Activated T-cell treated with anti-CD3 and anti-CD28 coated beads for 4 hours (primary cell): ENCODE measurements around the gene CAMK2B.
"Not testable (repeated sequence)": the region's sequence is repeated elsewhere in the genome, so short reads cannot be mapped to it uniquely, and the experiment has no call there.

Experiments
- DNase-seq: peaks from one replicate; pipeline ENCODE4 v3.0.0-alpha.2; 2020

The CAMK2B gene

DNA sequence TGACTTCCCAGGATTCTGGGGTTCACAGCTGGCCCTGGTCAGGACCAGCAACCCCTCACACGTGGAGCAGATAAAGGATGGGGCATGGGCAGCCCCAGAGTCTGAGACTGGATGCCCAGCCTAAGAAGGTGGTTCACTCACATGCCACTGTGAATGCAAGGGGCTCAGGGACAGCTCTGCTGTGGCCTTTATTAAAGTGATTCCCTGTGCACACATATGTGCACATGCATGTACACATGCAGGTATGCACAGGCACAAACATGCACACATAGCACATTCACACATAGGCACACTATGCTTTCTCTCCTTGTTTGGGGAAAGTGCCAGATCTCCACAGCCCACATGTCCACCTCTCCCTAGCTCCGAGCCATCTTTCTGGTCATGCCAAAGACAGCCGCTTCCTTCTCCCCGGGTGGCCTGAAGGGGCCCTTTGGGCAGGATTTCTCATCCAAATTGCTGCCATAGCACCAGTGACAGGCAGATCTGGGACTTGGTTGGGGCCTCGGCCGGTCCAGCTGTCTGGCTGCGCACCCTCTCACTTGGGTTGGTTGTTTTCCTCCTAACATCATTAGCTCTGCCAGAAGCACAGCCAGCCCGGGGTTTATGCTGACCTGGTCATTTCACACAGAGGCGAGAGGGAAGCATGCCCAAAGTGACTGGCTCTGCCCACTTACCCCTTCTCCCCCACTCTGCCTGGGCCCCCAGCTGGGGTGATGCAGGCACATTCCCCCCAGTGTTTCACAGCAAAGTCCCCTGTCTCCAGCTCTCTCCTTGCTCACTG lies 137.6 kb downstream of the CAMK2B start:
- DNase-seq: no peak

DNA sequence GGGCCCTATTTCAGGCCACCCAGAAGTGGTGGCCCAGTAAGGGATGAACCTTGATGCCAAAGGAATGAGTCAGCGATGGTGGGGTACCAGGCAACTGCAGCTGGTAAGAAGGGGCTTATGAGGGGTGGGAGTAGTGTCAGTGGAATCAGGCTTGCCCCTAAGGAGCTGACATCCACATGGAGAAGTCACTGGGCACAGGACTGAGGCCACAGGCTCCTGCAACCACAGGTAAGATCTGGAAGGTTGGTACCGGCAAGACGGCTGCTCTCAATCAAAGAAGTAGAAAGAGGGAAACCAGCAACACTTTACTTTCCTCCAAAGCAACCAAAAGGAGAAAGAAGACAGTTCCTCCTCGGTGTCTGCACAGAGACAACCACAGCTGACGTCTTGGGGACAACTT lies 138.7 kb downstream of the CAMK2B start:
- no peak for DNase-seq

- no peak for DNase-seq
Observed at GRCh38 chr7:44185729-44186128, 139.7 kb downstream of the CAMK2B start.

- no peak for DNase-seq
Observed at GRCh38 chr7:44184873-44185446, 140.4 kb downstream of the CAMK2B start.

- DNase-seq: no peak
Observed at GRCh38 chr7:44184206-44184872, 141.1 kb downstream of the CAMK2B start.

GRCh38 chr7:44183386-44183785 lies 142.0 kb downstream of the CAMK2B start:
- DNase-seq: no peak

DNA sequence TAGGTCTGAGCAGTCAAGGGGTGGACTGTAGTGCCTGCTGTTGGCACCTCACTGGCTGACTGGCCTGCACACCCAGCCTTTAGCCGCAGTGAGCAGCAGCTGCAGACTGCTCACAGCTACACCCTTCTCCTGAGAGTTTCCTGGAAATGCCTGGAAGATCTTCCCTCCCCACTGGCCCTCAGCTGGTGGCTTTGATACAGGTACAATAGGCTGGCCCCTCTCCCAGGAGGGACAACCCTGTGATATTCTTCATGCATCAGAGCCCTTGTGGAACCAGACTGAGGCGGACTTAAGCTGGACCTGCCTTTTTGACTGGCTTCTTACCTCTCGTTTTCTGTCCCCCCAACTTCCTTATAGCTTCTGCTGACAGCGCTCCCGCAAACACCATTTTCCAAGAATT lies 142.6 kb downstream of the CAMK2B start:
- no peak for DNase-seq

- DNase-seq: no peak
Observed at GRCh38 chr7:44180631-44181030, 144.8 kb downstream of the CAMK2B start.

GRCh38 chr7:44177570-44178131 lies 147.7 kb downstream of the CAMK2B start:
- no peak for DNase-seq

DNA sequence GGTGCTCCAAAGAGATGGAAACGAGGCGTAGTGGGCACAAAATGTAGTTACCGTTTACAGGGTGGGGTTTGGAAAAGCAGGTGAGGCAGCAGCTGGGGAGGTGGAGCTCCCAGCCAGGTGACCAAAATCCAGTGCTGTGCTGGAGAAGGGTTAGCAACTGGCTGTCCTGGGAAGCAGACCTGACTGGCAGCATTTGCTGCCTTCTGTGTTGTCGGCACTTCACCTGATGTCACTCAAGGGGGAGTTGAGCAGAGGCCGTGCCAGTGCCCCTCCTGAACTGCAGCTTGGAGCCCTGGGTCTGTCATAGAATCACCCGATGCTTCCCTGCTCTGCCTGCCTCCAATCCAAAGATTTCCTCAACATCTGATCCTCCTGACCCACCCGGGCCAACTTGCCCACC lies 148.9 kb downstream of the CAMK2B start:
- no peak for DNase-seq

DNA sequence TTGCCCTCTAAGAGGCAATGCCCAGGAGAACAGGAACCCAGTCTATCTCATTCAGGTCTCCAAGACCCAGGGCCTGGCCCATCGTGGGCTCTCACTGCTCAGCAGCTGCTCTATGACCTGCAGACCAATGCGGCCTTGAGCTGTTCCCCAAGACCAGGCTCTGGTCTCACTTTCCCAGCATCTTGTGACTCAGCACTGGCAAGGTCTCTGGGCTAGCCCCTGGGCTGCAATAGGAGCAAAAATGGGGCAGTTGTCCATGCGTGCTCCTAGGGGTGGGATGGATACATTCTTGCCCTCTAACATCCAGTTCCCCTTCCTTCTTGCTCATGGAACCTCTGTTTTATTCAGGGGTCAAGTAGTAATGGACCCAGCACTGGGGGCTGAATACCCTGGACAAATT lies 149.7 kb downstream of the CAMK2B start:
- no peak for DNase-seq

DNA sequence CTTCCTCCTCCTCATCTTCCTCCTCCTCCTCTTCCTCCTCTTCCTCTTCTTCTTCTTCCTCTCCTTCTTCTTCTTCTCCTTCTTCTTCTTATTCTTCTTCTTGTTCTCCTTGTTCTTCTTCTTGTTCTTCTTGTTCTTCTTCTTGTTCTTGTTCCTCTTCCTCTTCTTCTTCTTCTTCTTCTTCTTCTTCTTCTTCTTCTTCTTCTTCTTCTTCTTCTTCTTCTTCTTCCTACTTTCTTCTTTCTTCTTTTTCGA lies 150.8 kb downstream of the CAMK2B start:
- not testable (repeated sequence) for DNase-seq

DNA sequence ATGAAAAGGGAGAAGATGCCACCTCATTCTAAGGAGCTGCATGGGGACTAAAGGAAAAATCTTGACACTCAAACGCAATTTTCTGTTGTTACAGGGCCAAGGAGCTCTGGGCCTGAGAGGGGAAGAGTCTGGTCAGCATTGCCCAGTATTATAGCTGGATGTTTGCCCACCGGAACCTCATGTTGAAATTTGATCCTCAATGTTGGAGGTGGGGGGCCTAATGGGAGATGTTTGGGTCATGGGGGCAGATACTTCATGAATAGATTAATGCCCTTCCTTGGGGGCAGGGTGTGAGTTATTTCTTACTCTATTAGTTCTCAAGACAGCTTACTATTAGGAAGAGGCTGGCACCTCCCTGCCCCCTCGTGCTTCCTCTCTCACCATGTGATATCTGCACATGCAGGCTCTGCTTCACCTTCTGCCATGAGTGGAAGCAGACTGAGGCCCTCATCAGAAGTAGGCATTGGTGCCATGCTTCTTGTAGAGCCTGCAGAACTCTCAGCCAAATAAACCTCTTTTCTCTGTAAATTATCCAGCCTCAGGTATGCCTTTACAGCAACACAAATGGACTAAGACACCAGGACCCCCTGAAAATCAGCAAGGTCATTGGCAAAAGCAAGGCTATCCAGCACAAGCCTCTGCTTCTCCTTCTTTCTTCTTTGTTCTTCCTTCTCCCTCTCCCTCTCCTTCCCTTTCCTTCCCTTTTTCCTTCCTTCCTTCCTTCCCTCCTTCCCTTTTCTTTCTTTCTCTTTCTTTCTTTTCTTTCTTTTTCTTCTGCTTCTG lies 151.3 kb downstream of the CAMK2B start:
- no peak for DNase-seq

- DNase-seq: no peak
Observed at GRCh38 chr7:44172803-44173424, 152.5 kb downstream of the CAMK2B start.

GRCh38 chr7:44172352-44172751 lies 153.0 kb downstream of the CAMK2B start:
- DNase-seq: no peak

DNA sequence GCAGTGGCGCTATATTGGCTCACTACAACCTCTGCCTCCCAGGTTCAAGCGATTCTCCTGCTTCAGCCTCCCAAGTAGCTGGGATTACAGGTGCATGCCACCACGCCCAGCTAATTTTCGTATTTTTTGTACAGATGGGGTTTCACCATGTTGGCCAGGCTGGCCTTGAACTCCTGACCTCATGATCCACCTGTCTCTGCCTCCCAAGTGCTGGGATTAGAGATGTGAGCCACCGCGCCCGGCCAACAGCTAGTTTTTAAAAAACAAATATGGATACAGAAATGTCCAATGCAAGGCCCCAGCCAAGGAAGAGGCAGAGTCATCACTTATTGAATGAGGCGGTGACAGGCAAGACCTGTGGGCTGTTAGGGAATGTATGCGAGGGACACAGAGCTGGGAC lies 153.5 kb downstream of the CAMK2B start:
- DNase-seq: not testable (repeated sequence)

- no peak for DNase-seq
Observed at GRCh38 chr7:44167920-44168319, 157.5 kb downstream of the CAMK2B start.
